ENCODE data around the gene ZNF423.
A peak's percentile ranks its signal among the peaks of the same experiment; 100 is the strongest.

The ZNF423 gene

DNA sequence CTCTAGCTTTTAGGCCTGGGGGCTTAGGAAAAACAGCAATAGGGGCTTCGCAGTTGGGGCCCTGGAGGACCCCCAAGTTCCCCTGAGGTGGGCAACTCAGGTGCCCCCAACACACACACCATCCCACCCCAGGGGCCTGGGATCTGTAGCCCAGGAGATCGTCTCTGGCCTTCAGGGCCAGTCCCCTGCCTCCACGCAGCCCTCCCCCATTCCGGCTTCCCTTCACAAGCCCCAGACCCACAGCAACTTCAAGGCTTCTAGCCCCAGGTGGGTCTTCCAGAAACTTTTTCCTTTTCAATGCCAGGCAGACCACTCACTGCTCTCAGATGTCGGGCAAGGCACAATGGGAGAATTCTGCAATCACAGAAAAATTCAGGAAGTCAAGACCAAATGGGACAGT is 402.9 kb downstream of the ZNF423 start:
- TF ChIP-seq, protein P1, sequence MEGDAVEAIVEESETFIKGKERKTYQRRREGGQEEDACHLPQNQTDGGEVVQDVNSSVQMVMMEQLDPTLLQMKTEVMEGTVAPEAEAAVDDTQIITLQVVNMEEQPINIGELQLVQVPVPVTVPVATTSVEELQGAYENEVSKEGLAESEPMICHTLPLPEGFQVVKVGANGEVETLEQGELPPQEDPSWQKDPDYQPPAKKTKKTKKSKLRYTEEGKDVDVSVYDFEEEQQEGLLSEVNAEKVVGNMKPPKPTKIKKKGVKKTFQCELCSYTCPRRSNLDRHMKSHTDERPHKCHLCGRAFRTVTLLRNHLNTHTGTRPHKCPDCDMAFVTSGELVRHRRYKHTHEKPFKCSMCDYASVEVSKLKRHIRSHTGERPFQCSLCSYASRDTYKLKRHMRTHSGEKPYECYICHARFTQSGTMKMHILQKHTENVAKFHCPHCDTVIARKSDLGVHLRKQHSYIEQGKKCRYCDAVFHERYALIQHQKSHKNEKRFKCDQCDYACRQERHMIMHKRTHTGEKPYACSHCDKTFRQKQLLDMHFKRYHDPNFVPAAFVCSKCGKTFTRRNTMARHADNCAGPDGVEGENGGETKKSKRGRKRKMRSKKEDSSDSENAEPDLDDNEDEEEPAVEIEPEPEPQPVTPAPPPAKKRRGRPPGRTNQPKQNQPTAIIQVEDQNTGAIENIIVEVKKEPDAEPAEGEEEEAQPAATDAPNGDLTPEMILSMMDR (IDR thresholded peaks at IDR 0.05; ENCODE audit: borderline replicate concordance, insufficient read depth, low read depth, low read length), result no peak
- H3K4me3 ChIP-seq (ENCODE audit: low read depth, low read length), result no peak overlapping the region

DNA sequence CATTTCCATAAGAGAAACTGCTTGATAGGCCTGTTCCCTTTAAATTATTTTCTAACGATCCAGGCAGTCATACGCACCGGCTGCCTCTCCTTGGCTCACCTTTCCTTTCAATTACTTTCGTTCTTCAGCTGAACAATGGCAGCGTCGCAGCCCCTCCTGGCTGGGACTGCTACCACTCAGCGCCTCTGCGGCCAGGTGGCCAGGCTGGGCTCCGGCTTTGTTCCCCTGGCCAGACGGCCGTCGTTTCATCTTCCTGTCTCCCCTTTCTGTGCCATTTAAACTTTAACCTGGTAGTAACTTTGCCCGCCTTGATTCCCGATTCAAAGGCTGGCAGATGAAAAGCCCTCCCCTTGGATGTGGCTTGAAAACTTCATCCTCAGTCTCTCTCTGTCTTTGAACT is 403.3 kb downstream of the ZNF423 start:
- TF ChIP-seq, protein P1 (IDR thresholded peaks at IDR 0.05; ENCODE audit: borderline replicate concordance, insufficient read depth, low read depth, low read length), result no peak
- no peak overlapping the region for H3K4me3 ChIP-seq (ENCODE audit: low read depth, low read length)

DNA sequence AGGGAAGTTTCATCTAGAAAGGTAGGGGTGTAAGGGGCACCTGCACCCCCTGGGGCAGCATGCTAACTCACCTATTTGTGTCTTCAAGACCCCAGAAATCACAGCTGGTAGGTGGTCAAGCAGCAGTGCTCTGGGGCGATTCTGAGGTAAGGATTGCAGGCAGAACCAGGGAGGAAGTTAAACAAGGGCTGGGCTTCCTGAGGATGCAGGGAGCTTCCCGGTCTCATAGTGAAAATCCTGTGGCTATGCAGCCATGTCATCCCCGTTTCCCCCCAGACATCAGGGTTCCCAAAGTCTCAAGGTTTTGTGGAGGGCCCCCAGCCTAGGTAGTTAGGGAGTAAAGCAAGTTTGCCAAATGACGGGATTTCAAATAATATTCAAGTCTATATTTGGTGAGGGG is 403.8 kb downstream of the ZNF423 start:
- TF ChIP-seq, protein P1 (IDR thresholded peaks at IDR 0.05; ENCODE audit: borderline replicate concordance, insufficient read depth, low read depth, low read length), result no peak
- H3K4me3 ChIP-seq (ENCODE audit: low read depth, low read length), result no peak overlapping the region

DNA sequence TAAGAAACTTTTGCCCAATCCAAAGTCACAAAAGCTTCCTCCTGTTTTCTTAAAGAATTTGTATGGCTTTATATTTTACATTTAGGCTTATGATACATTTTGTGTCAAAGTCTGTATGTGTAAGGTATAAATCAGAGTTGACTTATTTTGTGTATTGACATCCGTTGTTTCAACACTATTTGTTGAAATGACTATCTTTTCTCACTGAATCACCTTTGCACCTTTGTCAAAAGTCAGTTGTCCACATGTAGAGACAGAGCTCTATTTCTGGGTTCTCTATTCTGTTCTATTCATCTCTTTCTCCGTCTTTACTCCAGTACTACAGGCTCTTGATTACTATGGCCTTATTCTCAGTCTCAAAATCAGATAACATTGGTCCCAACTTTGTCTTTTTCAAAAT is 409.1 kb downstream of the ZNF423 start:
- H3K4me3 ChIP-seq (ENCODE audit: low read depth, low read length), result no peak overlapping the region
- TF ChIP-seq, protein P1 (IDR thresholded peaks at IDR 0.05; ENCODE audit: borderline replicate concordance, insufficient read depth, low read depth, low read length), result no peak

DNA sequence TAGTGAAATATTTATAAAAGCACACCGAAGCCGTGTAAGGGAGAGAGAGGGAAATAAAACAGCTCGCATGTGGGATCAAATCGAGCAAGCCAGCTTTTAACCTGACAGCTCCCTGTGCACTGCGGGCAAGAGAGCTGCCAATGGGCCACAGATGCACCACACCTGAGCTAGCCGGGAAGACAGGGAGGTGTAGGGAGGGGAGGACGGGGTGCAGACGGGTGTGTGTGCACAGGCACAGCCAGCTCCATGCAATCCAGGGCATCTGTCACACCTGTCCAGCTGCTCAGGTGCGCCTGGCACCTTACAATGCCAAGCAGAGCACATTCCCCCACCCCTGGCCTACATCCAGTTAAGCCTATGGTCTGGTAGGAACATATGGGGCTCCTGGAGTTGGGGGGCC is 412.3 kb downstream of the ZNF423 start:
- H3K4me3 ChIP-seq (ENCODE audit: low read depth, low read length), result no peak overlapping the region
- TF ChIP-seq, protein P1 (IDR thresholded peaks at IDR 0.05; ENCODE audit: borderline replicate concordance, insufficient read depth, low read depth, low read length), result no peak

DNA sequence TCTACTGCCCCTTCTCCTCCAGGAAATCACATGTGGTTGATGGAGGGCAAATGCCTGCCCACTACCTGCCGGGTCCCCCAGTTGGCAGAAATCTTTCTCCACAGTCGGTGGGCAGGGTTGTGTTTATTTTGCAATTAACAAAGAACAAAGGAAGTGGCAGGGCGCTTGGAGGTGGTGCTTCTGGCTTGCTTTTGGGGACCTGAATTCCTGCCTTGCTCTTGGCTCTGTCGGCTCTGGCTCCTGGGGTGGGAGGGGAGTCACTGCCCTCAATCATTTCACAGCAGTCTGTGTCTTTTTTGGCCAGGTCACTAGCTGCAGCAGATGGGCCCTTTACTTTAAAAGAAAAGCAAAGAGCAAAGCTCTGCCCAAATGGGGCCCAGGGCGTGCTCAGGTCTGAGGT is 413.1 kb downstream of the ZNF423 start:
- H3K4me3 ChIP-seq (ENCODE audit: low read depth, low read length), result no peak overlapping the region
- TF ChIP-seq, protein P1 (IDR thresholded peaks at IDR 0.05; ENCODE audit: borderline replicate concordance, insufficient read depth, low read depth, low read length), result no peak

DNA sequence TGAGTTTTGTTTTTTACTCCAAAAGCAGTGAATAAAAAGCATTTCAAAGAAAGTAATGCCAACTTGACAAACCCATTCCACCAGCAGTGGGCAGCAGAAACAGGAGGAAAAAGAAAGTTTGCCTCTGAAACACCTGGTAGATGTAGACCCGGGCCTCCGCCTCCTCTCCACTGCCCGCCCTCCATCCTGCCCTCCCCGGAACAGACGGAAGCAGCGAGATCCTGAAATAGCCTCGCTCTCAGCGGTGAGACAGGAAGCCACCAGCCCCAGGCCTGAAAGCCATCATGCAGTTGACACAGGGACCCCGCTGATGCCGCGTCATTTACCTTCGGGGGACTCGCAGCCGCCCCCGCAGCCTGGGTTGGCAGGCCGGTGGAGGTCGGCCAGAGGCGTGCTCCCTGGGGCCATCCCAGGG is 414.5 kb downstream of the ZNF423 start:
- TF ChIP-seq, protein P1 (IDR thresholded peaks at IDR 0.05; ENCODE audit: borderline replicate concordance, insufficient read depth, low read depth, low read length), result peak; percentile 51

More for the DNA sequence above, 414.5 kb downstream of the ZNF423 start:
- H3K4me3 ChIP-seq (ENCODE audit: low read depth, low read length), result no peak overlapping the region

All from GM12875 (cell line).